ENCODE measurements around the gene KLHL21.
"Not testable (repeated sequence)": the region's sequence is repeated elsewhere in the genome, so short reads cannot be mapped to it uniquely, and the experiment has no call there.

KLHL21 gene

DNA sequence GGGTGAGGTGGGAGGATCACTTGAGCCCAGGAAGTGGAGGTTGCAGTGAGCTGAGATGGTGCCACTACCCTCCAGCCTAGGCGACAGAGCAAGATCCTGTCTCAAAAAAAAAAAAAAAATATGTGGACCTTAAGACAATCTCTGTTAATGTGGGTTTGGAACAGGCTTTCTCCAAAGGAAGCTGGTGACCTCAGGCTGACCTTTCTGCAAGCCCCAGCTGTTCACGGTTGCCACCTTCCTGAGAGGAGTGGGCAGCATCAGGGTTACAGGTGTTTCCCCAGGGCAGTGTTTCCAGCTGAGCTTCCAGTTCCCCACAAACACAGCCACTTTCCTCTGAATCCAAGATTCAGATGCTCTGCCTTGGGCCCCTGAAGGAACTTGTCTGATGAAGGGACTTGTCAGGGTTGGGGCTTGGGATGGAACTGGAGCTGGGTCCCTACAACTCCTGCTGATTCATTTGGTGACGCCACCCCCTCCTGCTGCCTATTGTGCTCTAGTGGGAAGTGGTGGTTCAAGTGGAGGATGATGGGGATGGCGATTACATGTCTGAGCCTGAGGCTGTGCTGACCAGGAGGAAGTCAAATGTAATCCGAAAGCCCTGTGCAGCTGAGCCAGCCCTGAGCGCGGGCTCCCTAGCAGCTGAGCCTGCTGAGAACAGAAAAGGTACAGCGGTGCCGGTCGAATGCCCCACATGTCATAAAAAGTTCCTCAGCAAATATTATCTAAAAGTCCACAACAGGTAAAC, 20.9 kb downstream of the KLHL21 start:
- DNase-seq: no peak

GRCh38 chr1:6580593-6581409, 21.9 kb downstream of the KLHL21 start:
- DNase-seq: no peak

DNA sequence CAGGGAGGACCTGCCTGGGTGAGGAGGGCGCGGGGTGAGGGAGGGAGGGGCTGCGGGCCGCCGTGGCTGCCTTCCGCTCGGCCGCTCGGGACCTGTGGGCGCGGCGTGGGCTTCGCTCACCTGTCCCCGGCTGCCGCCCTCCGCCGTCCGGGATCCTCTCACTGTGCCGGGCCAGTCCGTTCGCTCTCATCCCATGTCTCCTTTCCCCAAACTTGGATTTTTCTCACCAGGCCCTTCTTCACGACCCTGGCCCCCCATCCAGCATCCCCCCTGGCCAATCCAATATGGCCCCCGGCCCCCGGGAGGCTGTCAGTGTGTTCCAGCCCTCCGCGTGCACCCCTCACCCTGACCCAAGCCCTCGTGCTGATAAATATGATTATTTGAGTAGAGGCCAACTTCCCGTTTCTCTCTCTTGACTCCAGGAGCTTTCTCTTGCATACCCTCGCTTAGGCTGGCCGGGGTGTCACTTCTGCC, 22.5 kb downstream of the KLHL21 start:
- no peak for DNase-seq

DNA sequence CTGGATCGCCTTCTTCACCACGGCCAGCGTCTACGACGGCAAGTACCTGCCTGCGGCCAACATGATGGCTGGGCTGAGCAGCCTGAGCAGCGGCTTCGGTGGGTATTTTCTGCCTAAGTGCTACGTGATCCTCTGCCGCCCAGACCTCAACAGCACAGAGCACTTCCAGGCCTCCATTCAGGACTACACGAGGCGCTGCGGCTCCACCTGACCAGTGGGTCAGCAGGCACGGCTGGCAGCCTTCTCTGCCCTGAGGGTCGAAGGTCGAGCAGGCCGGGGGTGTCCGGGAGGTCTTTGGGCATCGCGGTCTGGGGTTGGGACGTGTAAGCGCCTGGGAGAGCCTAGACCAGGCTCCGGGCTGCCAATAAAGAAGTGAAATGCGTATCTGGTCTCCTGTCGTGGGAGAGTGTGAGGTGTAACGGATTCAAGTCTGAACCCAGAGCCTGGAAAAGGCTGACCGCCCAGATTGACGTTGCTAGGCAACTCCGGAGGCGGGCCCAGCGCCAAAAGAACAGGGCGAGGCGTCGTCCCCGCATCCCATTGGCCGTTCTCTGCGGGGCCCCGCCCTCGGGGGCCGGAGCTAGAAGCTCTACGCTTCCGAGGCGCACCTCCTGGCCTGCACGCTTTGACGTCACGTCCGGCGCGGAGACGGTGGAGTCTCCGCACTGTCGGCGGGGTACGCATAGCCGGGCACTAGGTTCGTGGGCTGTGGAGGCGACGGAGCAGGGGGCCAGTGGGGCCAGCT, 23.1 kb downstream of the KLHL21 start, which contains the start of gene ZBTB48:
Gene ZBTB48 (plus strand): TSS at position 621 of the 745 bp plus-strand sequence. CDS start 616 bp downstream, outside the sequence.
- DNase-seq: peak; percentile 95

GRCh38 chr1:6578624-6579373, 23.9 kb downstream of the KLHL21 start:
- no peak for DNase-seq

GRCh38 chr1:6577831-6578525, 24.7 kb downstream of the KLHL21 start:
- no peak for DNase-seq

DNA sequence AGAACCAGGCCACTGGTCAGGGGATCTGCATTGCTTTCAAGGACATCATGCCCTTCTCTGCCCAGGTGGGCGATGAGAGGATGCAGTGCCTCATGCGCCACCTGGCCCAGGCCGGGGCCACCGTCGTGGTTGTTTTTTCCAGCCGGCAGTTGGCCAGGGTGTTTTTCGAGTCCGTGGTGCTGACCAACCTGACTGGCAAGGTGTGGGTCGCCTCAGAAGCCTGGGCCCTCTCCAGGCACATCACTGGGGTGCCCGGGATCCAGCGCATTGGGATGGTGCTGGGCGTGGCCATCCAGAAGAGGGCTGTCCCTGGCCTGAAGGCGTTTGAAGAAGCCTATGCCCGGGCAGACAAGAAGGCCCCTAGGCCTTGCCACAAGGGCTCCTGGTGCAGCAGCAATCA, 27.9 kb downstream of the KLHL21 start:
- no peak for DNase-seq

DNA sequence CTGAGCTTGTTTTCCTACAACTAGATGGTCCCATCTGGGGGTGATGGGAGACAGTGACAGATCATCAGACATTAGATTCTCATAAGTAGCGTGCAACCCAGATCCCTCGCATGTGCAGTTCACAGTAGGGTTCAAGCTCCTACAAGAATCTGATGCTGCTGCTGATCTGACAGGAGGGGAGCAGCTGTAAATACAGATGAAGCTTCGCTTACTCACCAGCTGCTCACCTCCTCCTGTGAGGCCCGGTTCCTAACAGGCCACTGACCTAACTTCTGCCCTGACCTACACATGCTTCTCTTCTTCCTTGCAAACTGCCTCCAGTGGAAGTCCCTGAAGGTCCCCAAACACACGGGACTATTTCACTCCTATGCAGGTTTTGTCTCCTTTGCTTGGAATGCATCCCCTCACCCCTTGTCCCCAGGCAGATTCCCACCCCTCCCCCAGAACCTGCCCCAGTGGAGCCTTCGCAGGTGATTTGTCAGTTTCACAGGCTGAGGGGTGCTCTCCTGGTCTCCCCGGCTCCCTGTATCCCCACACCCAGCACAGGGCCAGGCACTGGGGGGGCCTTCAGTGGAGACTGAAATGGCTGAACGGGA, 28.5 kb downstream of the KLHL21 start:
- DNase-seq: no peak

DNA sequence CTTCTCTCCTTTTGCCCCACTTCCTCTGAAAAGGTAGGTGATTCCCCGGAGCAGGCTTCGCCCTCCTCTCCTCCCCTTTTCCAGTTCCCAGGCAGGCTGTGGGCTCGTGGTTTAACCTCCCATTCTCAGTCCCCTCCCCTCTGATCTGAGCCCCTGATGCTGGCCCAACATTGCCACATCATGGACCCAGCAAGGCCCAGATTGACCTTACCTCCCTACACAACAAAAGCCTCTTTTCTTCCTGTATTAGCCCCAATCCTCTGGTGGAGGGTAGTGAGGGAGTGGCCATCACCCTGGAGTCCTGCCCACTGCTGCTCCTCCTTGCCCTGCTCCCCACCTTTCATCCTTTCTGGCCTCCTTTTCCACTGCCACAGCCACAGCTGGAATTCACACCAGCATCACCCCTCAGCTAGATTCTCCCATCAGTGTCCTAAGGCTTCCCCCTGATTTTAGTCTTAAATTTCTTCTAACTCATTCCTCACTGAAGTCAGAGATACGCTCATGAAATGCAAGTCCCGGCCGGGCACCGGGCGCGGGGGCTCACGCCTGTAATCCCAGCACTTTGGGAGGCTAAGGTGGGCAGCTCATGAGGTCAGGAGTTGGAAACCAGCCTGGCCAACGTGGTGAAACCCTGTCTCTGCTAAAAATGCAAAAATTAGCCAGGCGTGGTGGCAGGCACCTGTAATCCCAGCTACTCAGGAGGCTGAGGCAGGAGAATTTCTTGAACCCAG, 29.9 kb downstream of the KLHL21 start:
- no peak for DNase-seq

DNA sequence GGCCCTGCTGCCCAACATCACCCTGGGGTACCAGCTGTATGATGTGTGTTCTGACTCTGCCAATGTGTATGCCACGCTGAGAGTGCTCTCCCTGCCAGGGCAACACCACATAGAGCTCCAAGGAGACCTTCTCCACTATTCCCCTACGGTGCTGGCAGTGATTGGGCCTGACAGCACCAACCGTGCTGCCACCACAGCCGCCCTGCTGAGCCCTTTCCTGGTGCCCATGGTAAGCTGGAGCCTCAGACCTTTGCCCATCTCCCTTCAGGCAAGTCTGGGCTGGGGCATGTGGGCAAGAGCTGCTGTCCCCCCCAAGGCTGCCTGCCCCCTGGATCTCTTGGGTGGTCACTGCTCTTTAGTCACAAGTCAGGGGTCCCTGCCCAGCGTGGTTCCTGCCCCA, 31.7 kb downstream of the KLHL21 start:
- DNase-seq: no peak

DNA sequence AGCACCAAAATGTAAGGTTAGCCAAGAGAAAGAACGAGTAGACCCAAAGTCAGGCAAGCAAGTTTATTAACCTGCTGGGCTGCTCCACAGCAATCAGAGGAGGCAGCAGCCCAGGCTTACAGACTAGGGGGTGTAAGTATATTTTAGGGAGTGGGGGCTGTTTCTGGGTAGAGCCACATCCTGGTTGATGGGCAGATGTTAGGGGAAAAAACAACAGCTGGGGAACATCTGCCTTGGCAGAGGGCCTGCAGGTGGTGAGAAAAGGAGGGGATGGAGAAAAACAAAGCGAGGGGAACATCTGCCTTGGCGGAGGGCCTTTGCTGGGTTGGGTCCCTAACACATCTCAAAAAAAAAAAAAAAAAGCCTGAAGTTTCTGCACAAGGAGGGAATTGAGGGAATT, 32.6 kb downstream of the KLHL21 start:
- no peak for DNase-seq

DNA sequence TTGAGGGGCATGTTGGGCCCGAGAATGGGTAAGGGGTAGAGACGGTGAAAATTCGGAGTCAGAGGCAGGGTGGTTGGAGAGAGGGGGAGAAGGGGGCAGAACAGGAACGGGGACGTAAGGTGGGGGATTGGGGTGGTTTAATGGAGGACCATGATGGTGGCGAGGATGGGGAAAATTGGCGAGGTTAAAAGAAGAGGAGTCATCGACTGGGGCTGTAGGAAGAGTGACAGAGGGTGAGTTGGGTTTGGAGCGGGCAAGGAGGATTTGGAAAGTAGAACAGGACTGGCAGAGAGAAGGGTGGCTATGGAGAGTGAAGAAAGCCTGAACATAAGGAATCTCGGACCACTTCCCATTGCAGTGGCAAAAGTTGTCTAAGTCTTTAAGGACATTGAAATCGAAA, 33.6 kb downstream of the KLHL21 start:
- no peak for DNase-seq

GRCh38 chr1:6560267-6560666, 42.4 kb downstream of the KLHL21 start:
- DNase-seq: no peak

- not testable (repeated sequence) for DNase-seq
These were observed 43.5 kb downstream of the KLHL21 start for GRCh38 chr1:6559161-6559560.

- no peak for DNase-seq
These were observed 45.1 kb downstream of the KLHL21 start for GRCh38 chr1:6557597-6557996.

DNA sequence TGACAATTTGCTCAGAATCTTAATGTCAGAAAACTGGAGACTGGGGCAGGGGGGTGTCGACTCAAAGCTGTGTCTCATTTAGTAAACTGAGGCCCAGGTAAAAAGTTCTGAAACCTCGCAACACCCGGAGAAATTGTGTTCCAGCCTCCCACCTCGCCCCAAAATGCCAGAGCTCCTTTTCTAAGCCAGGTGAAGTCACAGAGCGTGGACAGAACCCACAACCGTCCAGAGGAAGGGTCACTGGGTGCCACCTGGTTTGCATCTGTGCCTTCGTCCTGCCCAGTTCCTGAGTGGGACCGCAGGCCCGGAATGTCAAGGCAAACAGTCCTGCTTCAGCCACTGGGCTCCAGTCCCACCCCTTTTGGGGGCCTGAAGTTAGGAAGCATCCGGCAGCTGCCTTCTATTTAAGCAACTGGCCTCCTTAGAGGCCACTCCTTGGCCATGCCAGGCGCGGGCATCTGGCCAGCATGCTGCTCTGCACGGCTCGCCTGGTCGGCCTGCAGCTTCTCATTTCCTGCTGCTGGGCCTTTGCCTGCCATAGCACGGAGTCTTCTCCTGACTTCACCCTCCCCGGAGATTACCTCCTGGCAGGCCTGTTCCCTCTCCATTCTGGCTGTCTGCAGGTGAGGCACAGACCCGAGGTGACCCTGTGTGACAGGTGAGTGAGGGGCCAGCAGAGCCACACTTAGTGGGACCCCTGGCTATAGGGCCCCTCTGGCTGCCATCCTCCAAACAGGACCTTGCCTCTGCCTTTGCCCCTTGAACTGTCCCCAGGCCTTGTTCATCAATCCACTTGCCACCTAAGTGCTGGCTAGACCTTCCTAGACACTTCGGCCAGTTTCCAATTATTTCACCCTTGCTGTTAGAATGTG, 47.5 kb downstream of the KLHL21 start, which contains the start of gene TAS1R1:
Gene TAS1R1 (plus strand): TSS at position 401 of the 872 bp plus-strand sequence. CDS start 67 bp downstream, at position 468.
- DNase-seq: no peak

- DNase-seq: peak; percentile 92
These were observed 48.4 kb downstream of the KLHL21 start, which contains the start of gene NOL9 for GRCh38 chr1:6554031-6554906. NOL9 (minus strand) TSS chr1:6554513; CDS start chr1:6554502, 11 bp downstream.

- DNase-seq: no peak
These were observed 55.4 kb downstream of the KLHL21 start for GRCh38 chr1:6547301-6547700.

Measured in activated T-cell treated with anti-CD3 and anti-CD28 coated beads for 4 hours (primary cell).